ENCODE data around the gene PCDH1.
"Not testable (repeated sequence)": the region's sequence is repeated elsewhere in the genome, so short reads cannot be mapped to it uniquely, and the experiment has no call there.

PCDH1 gene

GRCh38 chr5:141826674-141827073 is 51.5 kb downstream of the PCDH1 start:
- no peak for DNase-seq

GRCh38 chr5:141825791-141826560 is 52.2 kb downstream of the PCDH1 start:
- DNase-seq: no peak

- DNase-seq: peak in 1 of 2 donors; percentile 39
Measured at GRCh38 chr5:141825241-141825671, 53.0 kb downstream of the PCDH1 start.

DNA sequence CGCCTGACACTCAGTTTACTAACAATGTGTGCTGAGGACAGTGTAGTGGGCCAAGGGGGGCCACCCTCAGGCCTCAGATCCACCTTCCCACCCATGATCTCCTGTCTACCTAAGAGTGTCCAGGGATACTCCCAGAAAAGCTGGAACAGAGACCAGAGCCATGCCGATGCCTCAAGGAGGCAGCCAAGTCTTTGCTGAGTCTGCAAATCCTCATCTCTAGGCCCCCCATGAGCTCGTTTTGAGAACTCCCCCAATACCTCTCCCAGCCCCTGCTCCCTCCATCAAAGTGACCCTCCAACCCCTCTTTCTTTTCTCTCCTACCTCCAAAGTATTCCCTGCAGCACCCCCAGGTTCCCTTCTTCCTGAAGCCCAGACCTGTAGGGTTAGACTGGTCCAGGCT is 53.5 kb downstream of the PCDH1 start:
- DNase-seq: no peak

GRCh38 chr5:141823056-141823455 is 55.2 kb downstream of the PCDH1 start:
- no peak for DNase-seq

GRCh38 chr5:141822144-141822543 is 56.1 kb downstream of the PCDH1 start:
- DNase-seq: no peak

DNA sequence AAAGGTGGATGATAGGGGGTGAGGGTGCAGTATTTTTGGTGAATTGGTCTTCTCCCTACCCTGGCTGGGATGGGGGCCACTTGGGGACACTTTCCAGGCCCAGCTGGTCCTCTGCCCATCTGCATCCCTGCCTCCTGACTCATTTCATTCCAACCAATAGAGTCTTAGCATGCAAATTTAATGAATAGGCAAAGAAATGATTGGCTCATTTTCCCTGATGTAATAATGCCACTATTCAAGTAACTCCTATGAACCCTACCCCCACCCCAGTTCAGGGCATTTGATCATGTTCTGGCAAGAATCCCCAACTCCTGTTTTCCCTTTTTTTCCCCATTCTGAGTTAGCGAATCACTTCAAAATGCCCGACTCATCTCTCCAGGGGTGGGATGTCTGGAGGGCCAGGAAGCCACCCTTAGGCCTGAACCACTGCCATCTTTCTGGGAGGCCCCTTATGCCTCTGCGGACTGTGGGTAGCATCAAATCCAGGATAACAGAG is 56.7 kb downstream of the PCDH1 start:
- peak; percentile 71 to 87 for DNase-seq

DNA sequence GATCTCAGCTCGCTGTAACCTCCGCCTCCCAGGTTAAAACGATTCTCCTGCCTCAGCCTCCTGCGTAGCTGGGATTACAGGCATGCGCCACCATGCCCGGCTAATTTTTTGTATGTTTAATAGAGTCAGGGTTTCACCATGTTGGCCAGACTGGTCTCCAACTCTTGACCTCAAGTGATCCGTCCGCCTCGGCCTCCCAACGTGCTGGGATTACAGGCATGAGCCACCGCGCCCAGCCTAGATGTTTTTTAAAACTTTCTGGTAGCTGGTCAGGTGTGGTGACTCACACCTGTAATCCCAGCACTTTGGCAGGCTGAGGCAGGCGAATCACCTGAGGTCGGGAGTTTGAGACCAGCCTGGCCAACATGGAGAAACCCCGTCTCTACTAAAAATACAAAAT is 57.5 kb downstream of the PCDH1 start:
- not testable (repeated sequence) for DNase-seq

DNA sequence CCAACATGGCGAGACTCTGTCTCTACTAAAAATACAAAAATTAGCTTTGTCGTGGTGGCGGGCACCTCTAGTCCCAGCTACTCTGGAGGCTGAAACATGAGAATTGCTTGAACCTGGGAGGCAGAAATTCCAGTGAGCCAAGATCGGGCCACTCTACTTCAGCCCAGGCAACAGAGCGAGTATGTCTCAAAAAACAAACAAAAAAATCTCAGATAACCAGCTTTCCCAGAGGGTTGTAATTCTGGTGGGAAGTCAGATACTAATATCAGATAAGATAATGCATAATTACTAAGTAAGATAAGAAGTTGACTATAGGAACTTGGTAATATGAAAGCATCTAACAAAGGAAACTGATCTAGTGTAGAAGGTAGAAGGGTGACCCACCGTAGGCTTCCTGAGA is 60.6 kb downstream of the PCDH1 start:
- no peak for DNase-seq

DNA sequence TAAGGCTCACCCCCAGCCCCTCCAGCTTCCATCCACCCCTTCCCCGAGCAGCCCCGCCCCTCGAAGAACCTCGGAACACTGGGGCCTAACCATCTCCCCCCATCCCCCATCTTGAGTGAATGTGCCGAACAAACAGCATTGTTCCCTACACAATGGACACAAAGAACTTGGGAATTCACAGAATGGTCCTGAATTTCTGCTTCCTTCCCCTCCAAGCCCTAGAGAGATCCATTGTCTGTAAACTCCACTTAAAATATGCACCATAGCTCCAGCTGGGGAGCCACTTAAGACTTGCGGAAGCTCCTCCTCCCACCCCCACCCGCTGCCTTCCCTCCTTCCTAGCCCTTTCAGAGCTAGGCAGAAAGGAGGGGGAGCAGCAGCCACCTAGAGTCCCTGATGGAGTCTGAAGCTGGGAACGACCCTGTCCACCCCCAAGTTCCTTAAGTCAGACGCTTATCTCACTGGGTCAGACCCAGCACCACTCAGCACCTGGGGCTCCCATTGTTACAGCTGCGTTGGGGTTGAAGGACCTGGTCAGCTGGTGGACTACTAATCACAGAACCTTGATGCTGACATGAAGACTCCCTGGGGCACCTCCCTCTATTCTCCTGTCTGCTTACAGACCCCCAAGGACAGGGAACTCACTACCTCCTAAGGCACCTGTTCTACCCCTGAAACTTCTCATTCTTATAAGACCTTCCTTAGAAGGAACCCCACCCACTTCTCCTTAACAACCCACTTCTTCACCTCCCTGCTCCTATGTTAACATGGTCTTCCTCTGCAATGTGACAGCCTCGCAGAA is 61.4 kb downstream of the PCDH1 start:
- peak; percentile 26 to 28 for DNase-seq

DNA sequence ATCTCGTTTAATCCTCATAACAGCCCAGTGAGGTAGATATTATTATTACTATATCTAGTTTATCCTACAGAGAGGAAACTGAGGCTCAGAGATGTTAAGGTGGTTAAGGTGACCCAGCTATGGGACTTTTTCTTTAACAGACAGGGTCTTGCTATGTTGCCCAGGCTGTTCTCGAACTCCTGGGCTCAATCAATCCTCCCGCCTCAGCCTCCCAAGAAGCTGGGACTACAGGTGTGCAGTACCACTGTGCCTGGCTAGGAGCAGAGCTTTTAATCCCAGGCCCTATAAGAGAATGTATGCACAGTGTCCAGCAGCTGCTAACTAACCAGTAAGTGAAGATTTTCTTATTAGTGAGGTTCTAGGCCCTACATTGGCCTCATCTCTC is 62.4 kb downstream of the PCDH1 start:
- DNase-seq: no peak

DNA sequence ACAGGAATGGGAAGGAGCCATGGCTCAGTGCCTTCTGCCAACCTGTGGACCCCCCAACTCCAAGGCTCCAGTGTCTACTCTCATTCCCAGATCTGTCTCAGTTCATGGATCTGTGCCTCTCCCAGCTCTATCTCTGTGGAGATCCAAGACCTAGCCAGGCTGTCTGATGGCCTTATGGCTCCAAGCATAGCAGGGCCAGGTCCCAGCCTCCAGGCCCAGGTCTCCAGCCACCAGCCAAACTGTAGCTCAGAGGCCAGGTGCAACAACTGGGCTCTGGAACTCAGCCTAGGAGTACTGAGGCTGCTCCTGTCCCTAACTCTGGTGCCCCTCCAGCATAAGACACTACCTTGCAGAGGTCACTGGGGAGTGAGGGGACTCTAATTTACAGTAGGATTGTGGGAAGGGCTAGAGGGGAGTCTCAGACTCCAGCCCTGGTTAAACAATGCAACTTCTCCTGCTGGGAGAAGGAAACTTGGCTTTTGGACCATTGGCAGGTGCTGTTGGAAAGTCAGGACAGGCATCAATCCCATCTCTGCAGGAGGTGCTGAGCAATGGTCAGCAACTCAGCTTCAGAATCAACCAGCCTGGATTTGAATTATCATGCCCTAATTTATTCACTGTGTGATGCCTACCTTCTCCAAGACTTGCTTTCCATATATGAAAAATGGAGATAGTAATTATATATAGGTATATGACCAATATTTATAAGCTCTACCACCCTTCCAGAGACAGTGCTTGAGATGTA is 63.0 kb downstream of the PCDH1 start:
- no peak for DNase-seq

GRCh38 chr5:141814064-141814964 is 63.9 kb downstream of the PCDH1 start:
- DNase-seq: peak in 1 of 2 donors; percentile 48

GRCh38 chr5:141812512-141812911 is 65.7 kb downstream of the PCDH1 start:
- DNase-seq: no peak

- DNase-seq: peak in 1 of 2 donors; percentile 63
Measured at GRCh38 chr5:141811287-141812155, 66.7 kb downstream of the PCDH1 start.

DNA sequence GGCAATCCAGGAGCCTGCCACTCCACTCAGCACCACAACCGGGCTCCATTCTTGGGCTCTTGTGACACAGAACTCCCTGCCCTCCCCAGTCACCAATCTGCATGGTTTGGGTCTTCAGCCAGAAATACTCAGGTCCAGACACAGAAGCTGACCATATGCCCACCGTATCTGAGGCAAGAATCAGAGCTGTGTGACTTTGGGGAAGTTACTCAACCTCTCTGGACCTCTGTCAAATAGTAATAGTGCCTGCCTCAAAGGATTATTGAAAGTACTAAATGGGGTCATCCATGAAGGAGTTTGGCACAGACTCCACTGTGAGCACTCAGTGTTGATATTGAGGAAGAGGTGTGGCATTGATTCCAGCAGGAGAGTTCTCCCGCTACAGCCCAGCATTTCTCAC is 67.5 kb downstream of the PCDH1 start:
- no peak for DNase-seq

DNA sequence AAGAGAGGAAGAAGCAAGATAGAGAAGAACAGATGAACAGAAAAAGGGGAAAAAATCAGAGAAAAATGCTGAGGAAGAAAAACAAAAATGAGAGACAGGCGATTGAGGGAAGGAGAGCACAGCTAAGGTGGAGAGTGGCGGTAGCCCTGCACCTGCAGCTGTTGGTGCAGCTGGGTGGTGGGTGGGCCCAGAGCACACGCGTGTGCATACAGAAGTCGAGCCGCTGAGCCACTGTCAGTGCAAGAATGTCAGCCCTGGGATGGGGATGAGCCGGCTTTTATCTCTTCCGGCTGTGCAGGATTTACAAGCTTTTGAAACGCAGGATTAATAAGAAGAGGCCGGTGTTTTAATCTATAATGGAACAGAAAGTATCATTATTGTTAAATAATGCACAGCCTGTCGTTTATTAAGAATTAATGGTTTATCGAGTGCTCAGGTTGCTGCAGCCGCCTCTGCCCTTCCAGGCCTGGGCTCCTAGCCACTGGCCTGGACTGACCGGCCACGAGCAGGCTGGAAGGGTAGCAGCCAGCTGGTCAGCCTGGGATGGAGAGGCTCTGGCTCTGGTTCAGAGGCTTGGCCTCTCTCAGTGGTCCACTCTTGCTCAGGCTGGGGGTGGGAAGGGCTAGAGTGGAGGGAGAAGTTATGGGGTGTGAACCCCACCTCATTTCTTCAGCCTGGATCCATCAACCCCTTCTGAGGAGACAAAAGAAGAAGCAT is 68.7 kb downstream of the PCDH1 start:
- no peak for DNase-seq

GRCh38 chr5:141808857-141809256 is 69.4 kb downstream of the PCDH1 start:
- DNase-seq: no peak

- no peak for DNase-seq
Measured at GRCh38 chr5:141807732-141808131, 70.5 kb downstream of the PCDH1 start.

DNA sequence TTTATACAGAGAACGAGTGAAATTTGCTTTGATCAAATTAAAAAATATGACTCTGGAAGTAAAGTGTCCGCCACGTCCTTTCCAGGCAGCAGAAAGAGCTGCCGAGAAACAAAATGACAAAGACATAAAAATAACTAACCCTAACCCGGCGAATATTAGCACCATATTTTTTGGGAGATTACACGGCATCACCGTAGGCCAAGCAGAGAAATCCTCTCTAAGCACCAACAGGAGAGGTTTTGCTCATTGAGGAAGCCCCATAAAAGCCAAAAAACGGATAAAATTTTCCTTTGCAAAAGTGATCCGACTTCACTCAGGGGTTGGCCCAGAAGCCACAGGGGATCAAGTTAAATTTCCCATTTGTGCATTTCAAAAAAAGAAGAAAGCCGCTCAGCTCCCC is 70.9 kb downstream of the PCDH1 start:
- no peak for DNase-seq
